Astrocyte (in vitro differentiated cells and primary cell): ENCODE results near the gene MPP3. TPM values are rescaled to one million over a fixed set of nuclear protein-coding genes. Genes with fewer than 3 reads are reported as not detected.

ENCODE experiments used
- DNase-seq: peaks from one replicate; pipeline ENCODE4 v3.0.0-alpha.2; 2010; ENCODE audit warnings: low read depth
- FAIRE-seq: peaks from 2 replicates; lab custom pipeline; 2011; peaks lifted over from hg19 to GRCh38; lab: Jason Lieb, UNC
- H2AFZ ChIP-seq: 2 replicates; pipeline ENCODE4 v1.6.0; 2012; ENCODE audit warnings: low read depth, low read length, inconsistent platforms
- H3K27ac ChIP-seq: 2 replicates; pipeline ENCODE4 v1.5.1; 2011; ENCODE audit warnings: low read depth, low read length, inconsistent platforms
- H3K27me3 ChIP-seq: 2 replicates; pipeline ENCODE4 v1.6.0; 2011; ENCODE audit warnings: low read length, inconsistent platforms; ENCODE audit not compliant: insufficient read depth
- H3K36me3 ChIP-seq: 2 replicates; pipeline ENCODE4 v1.5.1; 2011; ENCODE audit warnings: low read length, inconsistent platforms; ENCODE audit not compliant: insufficient read depth
- H3K4me1 ChIP-seq: 2 replicates; pipeline ENCODE4 v1.5.1; 2011; ENCODE audit warnings: low read length, inconsistent platforms; ENCODE audit not compliant: insufficient read depth
- H3K4me2 ChIP-seq: 2 replicates; pipeline ENCODE4 v1.6.0; 2012; ENCODE audit warnings: low read length, inconsistent platforms
- H3K4me3 ChIP-seq: 2 replicates; pipeline ENCODE4 v1.5.1; 2011; ENCODE audit warnings: low read depth, mild to moderate bottlenecking, low read length, inconsistent platforms; ENCODE audit not compliant: insufficient read depth
- H3K79me2 ChIP-seq: 2 replicates; pipeline ENCODE4 v1.6.0; 2012; ENCODE audit warnings: mild to moderate bottlenecking, low read length, inconsistent platforms; ENCODE audit not compliant: insufficient read depth
- H3K9ac ChIP-seq: 2 replicates; pipeline ENCODE4 v1.6.0; 2012; ENCODE audit warnings: mild to moderate bottlenecking, low read length, inconsistent platforms
- H3K9me3 ChIP-seq: 2 replicates; pipeline ENCODE4 v1.5.1; 2012; ENCODE audit warnings: low read depth, mild to moderate bottlenecking, low read length, inconsistent platforms; ENCODE audit not compliant: insufficient read depth
- H4K20me1 ChIP-seq: 2 replicates; pipeline ENCODE4 v1.6.0; 2012; ENCODE audit warnings: low read length, inconsistent platforms; ENCODE audit not compliant: insufficient read depth
- H3K27ac Mint-ChIP-seq: one replicate; pipeline ENCODE4 v1.8.0; 2021; ENCODE audit warnings: mild to moderate bottlenecking, mixed read lengths; ENCODE audit not compliant: unreplicated experiment
- H3K27me3 Mint-ChIP-seq: one replicate; pipeline ENCODE4 v1.8.0; 2021; ENCODE audit warnings: low read depth, mixed read lengths; ENCODE audit not compliant: unreplicated experiment
- H3K36me3 Mint-ChIP-seq: one replicate; pipeline ENCODE4 v1.8.0; 2021; ENCODE audit warnings: low read depth, mixed read lengths; ENCODE audit not compliant: unreplicated experiment
- H3K4me1 Mint-ChIP-seq: one replicate; pipeline ENCODE4 v1.8.0; 2021; ENCODE audit warnings: low read depth, mixed read lengths; ENCODE audit not compliant: unreplicated experiment
- H3K4me3 Mint-ChIP-seq: one replicate; pipeline ENCODE4 v1.8.0; 2021; ENCODE audit warnings: mild to moderate bottlenecking, moderate library complexity, mixed read lengths; ENCODE audit not compliant: unreplicated experiment
- H3K9me3 Mint-ChIP-seq: one replicate; pipeline ENCODE4 v1.8.0; 2021; ENCODE audit warnings: mild to moderate bottlenecking, mixed read lengths; ENCODE audit not compliant: unreplicated experiment
- EZH2 ChIP-seq: IDR thresholded peaks from 2 replicates; pipeline ENCODE4 v1.6.1; 2012; ENCODE audit warnings: mild to moderate bottlenecking, low read length, inconsistent platforms; ENCODE audit not compliant: insufficient read depth
- total RNA-seq: library from RNA; stranded (reverse); gene quantifications from 2 replicates; pipeline ENCODE4 v1.2.1, GENCODE V29; 2021
- TF ChIP-seq, protein P1 (sequence below): IDR thresholded peaks from 2 replicates; pipeline ENCODE4 v1.5.1; 2011; ENCODE audit warnings: low read depth, mild to moderate bottlenecking, inconsistent platforms, low read length, moderate library complexity; ENCODE audit not compliant: insufficient read depth

MPP3 gene
- total RNA-seq, 1 donor from 2014 or later = 6.5 TPM

DNA sequence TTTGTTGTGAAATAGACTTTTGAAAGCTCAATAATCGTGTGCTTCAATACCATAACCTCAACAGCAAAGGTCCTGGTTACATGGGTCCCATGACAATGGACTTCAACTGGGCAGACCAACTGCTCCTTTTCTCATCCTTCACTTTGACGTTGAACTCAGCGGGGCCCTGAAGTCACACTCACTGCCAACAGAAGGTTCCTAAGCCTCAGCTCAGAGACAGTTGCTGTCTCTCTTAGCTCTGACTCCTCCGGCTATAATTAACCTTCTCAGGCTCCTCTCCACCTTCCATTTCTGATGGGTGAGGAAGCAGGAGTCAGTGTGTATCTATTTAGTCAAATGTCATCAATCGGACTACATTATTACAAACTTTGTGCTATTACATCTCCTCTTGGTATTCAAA, 23.8 kb downstream of the MPP3 start:
- FAIRE-seq (no peak), DNase-seq (no peak)
- Mint-ChIP-seq H3K4me3 (no peak overlapping the region), H3K9me3 (no peaks in the 10 kb centered on the region), H3K27me3 (no peaks in the 10 kb centered on the region), H3K27ac (no peak overlapping the region), H3K36me3 (peaks cover 19% of the 10 kb centered on the region), H3K4me1 (peaks cover 3% of the 10 kb centered on the region)
- H3K9me3 ChIP-seq = no peaks in the 10 kb centered on the region
- H3K27me3 ChIP-seq = no peaks in the 10 kb centered on the region
- H3K4me1 ChIP-seq = peaks cover under 1% of the 10 kb centered on the region
- H3K4me3 ChIP-seq = no peak overlapping the region
- peaks cover 9% of the 10 kb centered on the region for H3K36me3 ChIP-seq
- H3K79me2 ChIP-seq = no peaks in the 10 kb centered on the region
- H4K20me1 ChIP-seq = no peaks in the 10 kb centered on the region
- H3K27ac ChIP-seq = no peak overlapping the region
- no peak overlapping the region for H3K9ac ChIP-seq
- H2AFZ ChIP-seq = no peak overlapping the region
- no peak overlapping the region for H3K4me2 ChIP-seq
- TF ChIP-seq, protein P1, sequence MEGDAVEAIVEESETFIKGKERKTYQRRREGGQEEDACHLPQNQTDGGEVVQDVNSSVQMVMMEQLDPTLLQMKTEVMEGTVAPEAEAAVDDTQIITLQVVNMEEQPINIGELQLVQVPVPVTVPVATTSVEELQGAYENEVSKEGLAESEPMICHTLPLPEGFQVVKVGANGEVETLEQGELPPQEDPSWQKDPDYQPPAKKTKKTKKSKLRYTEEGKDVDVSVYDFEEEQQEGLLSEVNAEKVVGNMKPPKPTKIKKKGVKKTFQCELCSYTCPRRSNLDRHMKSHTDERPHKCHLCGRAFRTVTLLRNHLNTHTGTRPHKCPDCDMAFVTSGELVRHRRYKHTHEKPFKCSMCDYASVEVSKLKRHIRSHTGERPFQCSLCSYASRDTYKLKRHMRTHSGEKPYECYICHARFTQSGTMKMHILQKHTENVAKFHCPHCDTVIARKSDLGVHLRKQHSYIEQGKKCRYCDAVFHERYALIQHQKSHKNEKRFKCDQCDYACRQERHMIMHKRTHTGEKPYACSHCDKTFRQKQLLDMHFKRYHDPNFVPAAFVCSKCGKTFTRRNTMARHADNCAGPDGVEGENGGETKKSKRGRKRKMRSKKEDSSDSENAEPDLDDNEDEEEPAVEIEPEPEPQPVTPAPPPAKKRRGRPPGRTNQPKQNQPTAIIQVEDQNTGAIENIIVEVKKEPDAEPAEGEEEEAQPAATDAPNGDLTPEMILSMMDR = no peak
- no peak for TF ChIP-seq EZH2

DNA sequence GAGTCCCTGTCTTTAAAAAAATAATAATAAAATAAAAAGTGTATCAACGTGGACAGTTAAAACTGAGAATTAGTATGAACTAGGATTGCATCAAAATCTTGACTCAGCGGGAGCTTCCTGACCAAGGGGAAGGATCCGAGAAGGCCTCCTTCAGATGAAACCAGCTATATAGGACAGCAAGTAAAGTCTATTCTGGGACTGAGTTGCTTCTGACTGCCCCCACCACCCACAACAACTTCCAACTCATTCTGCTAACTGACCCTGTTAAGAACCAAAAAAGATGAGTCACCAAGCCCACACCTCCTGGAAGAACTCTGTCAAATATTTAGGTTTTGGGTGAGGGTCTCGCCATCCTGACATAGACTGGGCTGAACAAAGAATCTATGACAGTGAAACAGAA, 24.9 kb downstream of the MPP3 start:
- DNase-seq (no peak), FAIRE-seq (no peak)
- H3K36me3 ChIP-seq = peaks cover 7% of the 10 kb centered on the region
- H3K36me3 Mint-ChIP-seq = peaks cover 19% of the 10 kb centered on the region
- no peak overlapping the region for H3K27ac Mint-ChIP-seq
- no peak overlapping the region for H3K4me3 ChIP-seq
- H3K27ac ChIP-seq = no peak overlapping the region
- H3K4me1 Mint-ChIP-seq = peaks cover 6% of the 10 kb centered on the region
- no peaks in the 10 kb centered on the region for H3K27me3 Mint-ChIP-seq
- H3K9ac ChIP-seq = no peak overlapping the region
- no peaks in the 10 kb centered on the region for H3K9me3 ChIP-seq
- H2AFZ ChIP-seq = no peak overlapping the region
- TF ChIP-seq EZH2 = no peak
- TF ChIP-seq, protein P1 = no peak
- no peak overlapping the region for H3K4me3 Mint-ChIP-seq
- peaks cover 4% of the 10 kb centered on the region for H3K4me1 ChIP-seq
- H3K27me3 ChIP-seq = no peaks in the 10 kb centered on the region
- H3K79me2 ChIP-seq = no peaks in the 10 kb centered on the region
- no peaks in the 10 kb centered on the region for H3K9me3 Mint-ChIP-seq
- peak overlapping the region; percentile 1 for H3K4me2 ChIP-seq
- no peaks in the 10 kb centered on the region for H4K20me1 ChIP-seq

DNA sequence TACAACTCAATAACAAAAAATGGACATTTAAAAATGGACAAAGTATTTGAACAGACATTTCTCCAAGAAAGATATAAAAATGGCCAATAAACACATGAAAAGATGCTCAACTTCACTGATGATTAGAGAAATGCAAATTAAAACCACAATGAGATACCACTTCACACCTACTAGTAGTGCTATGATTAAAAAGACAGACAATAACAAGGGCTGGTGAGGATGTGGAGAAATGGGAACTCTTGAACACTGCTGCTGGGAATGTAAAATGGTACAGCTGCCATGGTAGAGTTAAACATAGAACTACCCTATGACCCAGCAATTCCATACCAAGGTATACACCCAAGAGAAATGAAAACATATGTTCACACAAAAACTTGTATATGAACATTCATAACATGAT, 27.8 kb downstream of the MPP3 start:
- H3K4me1 Mint-ChIP-seq = peaks cover 6% of the 10 kb centered on the region
- Histone ChIP-seq H3K79me2 (no peaks in the 10 kb centered on the region), H3K4me2 (no peak overlapping the region), H3K9ac (no peak overlapping the region), H3K27ac (no peak overlapping the region), H2AFZ (no peak overlapping the region), H4K20me1 (no peaks in the 10 kb centered on the region), H3K4me3 (no peak overlapping the region), H3K27me3 (no peaks in the 10 kb centered on the region), H3K4me1 (peaks cover 4% of the 10 kb centered on the region), H3K36me3 (peaks cover 7% of the 10 kb centered on the region), H3K9me3 (no peaks in the 10 kb centered on the region)
- DNase-seq (no peak), FAIRE-seq (no peak)
- H3K36me3 Mint-ChIP-seq = peaks cover 8% of the 10 kb centered on the region
- H3K27me3 Mint-ChIP-seq = no peaks in the 10 kb centered on the region
- no peaks in the 10 kb centered on the region for H3K9me3 Mint-ChIP-seq
- H3K4me3 Mint-ChIP-seq = no peak overlapping the region
- H3K27ac Mint-ChIP-seq = no peak overlapping the region
- TF ChIP-seq, protein P1 = no peak
- TF ChIP-seq EZH2 = no peak
